ENCODE data around the gene ALPL. TPM values are rescaled to one million over a fixed set of nuclear protein-coding genes. Genes with fewer than 3 reads are reported as not detected.

Gene ALPL
- total RNA-seq, 2 donors from 2014 or later, result 6.3 to 15.6 TPM

GRCh38 chr1:21546122-21546825 is 37.1 kb downstream of the ALPL start:
- Histone ChIP-seq H3K27me3 (replicated peaks; ENCODE audit: insufficient read depth) (no peaks in the 10 kb centered on the region), H3K4me1 (replicated peaks) (no peaks in the 10 kb centered on the region), H3K4me3 (no peak overlapping the region), H3K27ac (no peak overlapping the region), H3K9me3 (no peaks in the 10 kb centered on the region), H3K36me3 (no peaks in the 10 kb centered on the region)
- 78% methylated on average over 11 of the region's 11 CpGs for WGBS
- intact Hi-C loops (cut with DNase I), result no loop called here
- TF ChIP-seq POLR2A (IDR thresholded peaks at IDR 0.05) (no peak), POLR2AphosphoS5 (IDR thresholded peaks at IDR 0.05) (no peak), CTCF (IDR thresholded peaks at IDR 0.05) (no peak)
- no peak for DNase-seq (ENCODE audit: low spot score)

- Histone ChIP-seq H3K27ac (no peak overlapping the region), H3K36me3 (no peaks in the 10 kb centered on the region), H3K9me3 (no peaks in the 10 kb centered on the region), H3K27me3 (replicated peaks; ENCODE audit: insufficient read depth) (no peaks in the 10 kb centered on the region), H3K4me3 (no peak overlapping the region), H3K4me1 (replicated peaks) (no peaks in the 10 kb centered on the region)
- intact Hi-C loops (cut with DNase I), result no loop called here
- TF ChIP-seq POLR2A (IDR thresholded peaks at IDR 0.05), result no peak
- TF ChIP-seq POLR2AphosphoS5 (IDR thresholded peaks at IDR 0.05), result no peak
- no peak for TF ChIP-seq CTCF (IDR thresholded peaks at IDR 0.05)
- no peak for DNase-seq (ENCODE audit: low spot score)
- WGBS, result 82% methylated on average over 11 of the region's 11 CpGs
These were observed 38.7 kb downstream of the ALPL start for GRCh38 chr1:21547876-21548275.

DNA sequence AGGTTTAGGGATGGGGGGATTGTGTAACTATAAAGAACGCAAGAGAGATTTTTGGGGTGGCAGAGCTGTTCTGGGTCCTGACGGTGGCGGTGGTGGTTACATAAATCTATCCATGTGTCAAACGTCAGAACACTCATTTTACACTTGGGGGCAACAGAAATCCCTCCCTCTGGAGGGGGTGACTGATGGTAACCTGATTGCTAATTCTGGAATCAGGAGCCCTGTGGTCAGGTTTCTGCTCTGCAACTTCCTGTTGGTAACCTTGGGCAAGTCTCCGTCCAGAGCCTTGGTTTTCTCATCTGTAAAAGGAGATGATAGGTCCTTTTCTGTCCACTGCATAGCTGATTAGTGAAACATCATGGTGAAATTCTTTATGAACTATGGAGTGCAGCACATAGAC is 40.9 kb downstream of the ALPL start:
- H3K4me3 ChIP-seq, result no peak overlapping the region
- 66% methylated on average over 5 of the region's 5 CpGs for WGBS

DNA sequence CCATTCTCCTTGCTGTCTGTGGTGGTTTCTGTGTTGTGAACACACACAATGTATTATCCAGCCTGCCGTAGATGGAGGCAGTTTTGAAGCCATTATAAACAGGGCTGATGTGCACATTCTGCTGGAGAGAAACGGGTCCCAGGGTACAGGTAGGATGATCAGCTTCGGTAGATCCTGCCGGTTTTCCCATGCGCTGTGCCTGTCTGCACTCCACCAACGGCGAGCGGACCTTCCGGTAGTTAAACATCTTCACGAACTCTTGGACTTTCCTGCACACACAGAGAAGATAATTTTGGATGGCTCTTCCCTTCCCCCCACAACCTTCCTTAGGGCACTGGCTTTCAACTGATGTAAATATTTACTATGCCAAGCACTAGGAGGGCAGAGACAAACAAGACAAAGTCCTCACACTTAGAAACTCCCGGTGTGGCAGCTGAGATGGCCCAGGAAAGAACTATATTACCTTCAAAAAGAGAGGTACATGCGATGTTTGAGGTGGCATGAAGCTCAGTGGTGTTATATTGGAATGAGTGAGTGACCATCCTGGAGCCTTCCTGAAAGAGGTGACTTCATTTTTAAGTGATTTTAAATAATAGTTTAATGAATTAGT is 41.7 kb downstream of the ALPL start:
- WGBS, result 72% methylated on average over 12 of the region's 12 CpGs
- no peaks in the 10 kb centered on the region for H3K4me1 ChIP-seq (replicated peaks)
- no peak for DNase-seq (ENCODE audit: low spot score)
- H3K4me3 ChIP-seq, result no peak overlapping the region
- H3K27me3 ChIP-seq (replicated peaks; ENCODE audit: insufficient read depth), result no peaks in the 10 kb centered on the region
- H3K27ac ChIP-seq, result no peak overlapping the region
- H3K9me3 ChIP-seq, result no peaks in the 10 kb centered on the region
- no peak for TF ChIP-seq CTCF (IDR thresholded peaks at IDR 0.05)
- TF ChIP-seq POLR2AphosphoS5 (IDR thresholded peaks at IDR 0.05), result no peak
- TF ChIP-seq POLR2A (IDR thresholded peaks at IDR 0.05), result no peak
- H3K36me3 ChIP-seq, result no peaks in the 10 kb centered on the region
- intact Hi-C loops (cut with DNase I), result no loop called here

More for the DNA sequence above, 40.9 kb downstream of the ALPL start:
- no peaks in the 10 kb centered on the region for H3K36me3 ChIP-seq
- DNase-seq (ENCODE audit: low spot score), result no peak
- TF ChIP-seq POLR2AphosphoS5 (IDR thresholded peaks at IDR 0.05) (no peak), CTCF (IDR thresholded peaks at IDR 0.05) (no peak), POLR2A (IDR thresholded peaks at IDR 0.05) (no peak)
- no peaks in the 10 kb centered on the region for H3K4me1 ChIP-seq (replicated peaks)
- no peak overlapping the region for H3K27ac ChIP-seq
- intact Hi-C loops (cut with DNase I), result no loop called here
- H3K27me3 ChIP-seq (replicated peaks; ENCODE audit: insufficient read depth), result no peaks in the 10 kb centered on the region
- H3K9me3 ChIP-seq, result no peaks in the 10 kb centered on the region

DNA sequence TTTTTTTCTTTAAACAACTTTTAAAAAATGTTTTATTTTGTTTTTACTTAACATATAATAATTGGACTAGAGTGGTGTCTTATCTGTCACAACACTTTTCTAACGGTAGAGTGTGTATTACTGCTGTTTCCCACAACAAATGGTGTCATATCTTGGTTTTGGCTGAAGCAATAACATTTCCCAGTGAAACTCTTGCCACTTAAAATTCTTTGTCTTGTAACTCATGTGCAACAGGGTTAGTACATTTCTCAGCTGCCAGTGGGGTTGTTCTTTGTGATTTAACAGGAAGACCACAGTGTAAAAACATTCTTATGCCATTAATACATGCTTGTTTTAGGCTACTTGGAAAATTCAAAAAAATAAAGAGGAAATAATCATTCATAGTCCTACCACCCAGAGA is 43.5 kb downstream of the ALPL start:
- Histone ChIP-seq H3K27ac (no peak overlapping the region), H3K27me3 (replicated peaks; ENCODE audit: insufficient read depth) (no peaks in the 10 kb centered on the region), H3K36me3 (no peaks in the 10 kb centered on the region), H3K4me3 (no peak overlapping the region), H3K4me1 (replicated peaks) (no peaks in the 10 kb centered on the region), H3K9me3 (no peaks in the 10 kb centered on the region)
- whole genome bisulfite sequencing, result 46% methylated on average over 1 of the region's 1 CpG
- intact Hi-C loops (cut with DNase I), result no loop called here
- no peak for DNase-seq (ENCODE audit: low spot score)
- TF ChIP-seq POLR2A (IDR thresholded peaks at IDR 0.05), result no peak

All from prostate gland (tissue), 2 donors.